ENCODE data around the gene ALPI. TPM values are rescaled to one million over a fixed set of nuclear protein-coding genes. Genes with fewer than 3 reads are reported as not detected.

Gene ALPI
- total RNA-seq, 1 experiment from 2014 or later = not detected

DNA sequence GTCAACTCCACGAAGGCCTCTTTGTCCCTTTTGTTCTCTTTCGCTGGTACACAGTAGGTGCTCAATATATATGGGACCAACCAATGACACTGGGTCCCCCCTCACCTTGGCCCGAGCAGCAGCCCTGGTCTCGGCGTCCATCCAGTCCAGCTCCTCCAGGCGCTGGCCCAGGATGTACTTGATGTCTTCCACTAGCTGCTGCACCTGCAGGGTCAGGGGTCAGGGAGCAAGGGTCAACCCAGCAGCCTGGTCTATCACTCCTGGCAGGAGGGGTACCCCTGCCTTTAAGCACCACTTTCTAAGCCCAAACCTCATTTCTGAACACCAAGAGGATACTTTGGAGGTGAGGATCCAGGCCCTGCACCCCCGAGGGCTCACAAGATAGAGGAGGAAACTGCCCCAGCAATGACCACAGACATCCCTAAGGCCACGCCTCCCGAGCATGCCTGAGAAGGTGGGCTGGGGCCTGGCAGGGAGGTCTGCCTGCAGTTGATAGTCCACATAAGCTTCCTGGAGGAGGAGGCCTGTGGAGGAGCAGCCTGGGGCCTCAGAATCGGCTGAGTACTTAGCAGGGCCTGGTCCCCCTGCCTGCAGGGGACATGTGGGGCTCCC, 27.5 kb downstream of the ALPI start:
- RAD21 ChIA-PET (ENCODE audit: low non-redundant PET in 1 of 2, low total read pairs in 2 of 2, uncharacterized antibody in 2 of 2, unreplicated experiment in 2 of 2) = no interaction called here
- H4K20me1 ChIP-seq (ENCODE audit: insufficient read depth) = no peaks in the 10 kb centered on the region
- no peak overlapping the region for H3K4me3 ChIP-seq (replicated peaks in 1 of 2; ENCODE audit: low read depth in 1 of 2, low read length in 2 of 2)
- H3K79me2 ChIP-seq (ENCODE audit: insufficient read depth, low read length) = no peaks in the 10 kb centered on the region
- H2AFZ ChIP-seq (ENCODE audit: low read depth, low read length, poor library complexity, severe bottlenecking) = no peak overlapping the region
- POLR2A ChIA-PET = no interaction called here
- H3K4me2 ChIP-seq (ENCODE audit: low read length) = no peak overlapping the region
- H3K9ac ChIP-seq (ENCODE audit: low read length) = no peak overlapping the region
- intact Hi-C loops (cut with micrococcal nuclease) = no loop called here
- H3K36me3 ChIP-seq (ENCODE audit: control insufficient read depth in 1 of 2, insufficient read depth in 2 of 2, low read length in 2 of 2) = no peaks in the 10 kb centered on the region
- BruUV-seq (replicated peaks) = no TSS peak
- CTCF ChIA-PET = no interaction called here
- no peaks in the 10 kb centered on the region for H3K4me1 ChIP-seq (ENCODE audit: control insufficient read depth in 1 of 2, insufficient read depth in 2 of 2, low read length in 2 of 2)
- H3K9me3 ChIP-seq (ENCODE audit: control insufficient read depth in 1 of 2, insufficient read depth in 1 of 2, low read depth in 1 of 2, low read length in 2 of 2) = no peaks in the 10 kb centered on the region
- no peak for TF ChIP-seq SRF (IDR thresholded peaks at IDR 0.05; ENCODE audit: low read depth)
- TF ChIP-seq EZH2phosphoT487 (IDR thresholded peaks at IDR 0.05; ENCODE audit: borderline replicate concordance) = no peak
- TF ChIP-seq CBX3 (IDR thresholded peaks at IDR 0.05; ENCODE audit: low read depth) = no peak
- TF ChIP-seq, protein P1, sequence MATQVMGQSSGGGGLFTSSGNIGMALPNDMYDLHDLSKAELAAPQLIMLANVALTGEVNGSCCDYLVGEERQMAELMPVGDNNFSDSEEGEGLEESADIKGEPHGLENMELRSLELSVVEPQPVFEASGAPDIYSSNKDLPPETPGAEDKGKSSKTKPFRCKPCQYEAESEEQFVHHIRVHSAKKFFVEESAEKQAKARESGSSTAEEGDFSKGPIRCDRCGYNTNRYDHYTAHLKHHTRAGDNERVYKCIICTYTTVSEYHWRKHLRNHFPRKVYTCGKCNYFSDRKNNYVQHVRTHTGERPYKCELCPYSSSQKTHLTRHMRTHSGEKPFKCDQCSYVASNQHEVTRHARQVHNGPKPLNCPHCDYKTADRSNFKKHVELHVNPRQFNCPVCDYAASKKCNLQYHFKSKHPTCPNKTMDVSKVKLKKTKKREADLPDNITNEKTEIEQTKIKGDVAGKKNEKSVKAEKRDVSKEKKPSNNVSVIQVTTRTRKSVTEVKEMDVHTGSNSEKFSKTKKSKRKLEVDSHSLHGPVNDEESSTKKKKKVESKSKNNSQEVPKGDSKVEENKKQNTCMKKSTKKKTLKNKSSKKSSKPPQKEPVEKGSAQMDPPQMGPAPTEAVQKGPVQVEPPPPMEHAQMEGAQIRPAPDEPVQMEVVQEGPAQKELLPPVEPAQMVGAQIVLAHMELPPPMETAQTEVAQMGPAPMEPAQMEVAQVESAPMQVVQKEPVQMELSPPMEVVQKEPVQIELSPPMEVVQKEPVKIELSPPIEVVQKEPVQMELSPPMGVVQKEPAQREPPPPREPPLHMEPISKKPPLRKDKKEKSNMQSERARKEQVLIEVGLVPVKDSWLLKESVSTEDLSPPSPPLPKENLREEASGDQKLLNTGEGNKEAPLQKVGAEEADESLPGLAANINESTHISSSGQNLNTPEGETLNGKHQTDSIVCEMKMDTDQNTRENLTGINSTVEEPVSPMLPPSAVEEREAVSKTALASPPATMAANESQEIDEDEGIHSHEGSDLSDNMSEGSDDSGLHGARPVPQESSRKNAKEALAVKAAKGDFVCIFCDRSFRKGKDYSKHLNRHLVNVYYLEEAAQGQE (IDR thresholded peaks at IDR 0.05; ENCODE audit: low read depth) = no peak
- TF ChIP-seq EZH2 (IDR thresholded peaks at IDR 0.05) = no peak
- TF ChIP-seq YY1 (IDR thresholded peaks at IDR 0.05; ENCODE audit: extremely low read depth, insufficient replicate concordance, low read depth, low read length) = no peak
- no peak for TF ChIP-seq POLR2A (IDR thresholded peaks at IDR 0.05; ENCODE audit: borderline replicate concordance, extremely low read depth, insufficient read depth, insufficient read length)
- no peak for TF ChIP-seq JUND (IDR thresholded peaks at IDR 0.05)
- TF ChIP-seq SP1 (IDR thresholded peaks at IDR 0.05; ENCODE audit: low read depth) = no peak
- TF ChIP-seq, protein P2, sequence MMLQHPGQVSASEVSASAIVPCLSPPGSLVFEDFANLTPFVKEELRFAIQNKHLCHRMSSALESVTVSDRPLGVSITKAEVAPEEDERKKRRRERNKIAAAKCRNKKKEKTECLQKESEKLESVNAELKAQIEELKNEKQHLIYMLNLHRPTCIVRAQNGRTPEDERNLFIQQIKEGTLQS (IDR thresholded peaks at IDR 0.05) = no peak
- TF ChIP-seq ZNF274 (IDR thresholded peaks at IDR 0.05; ENCODE audit: low read depth, low read length) = no peak
- TF ChIP-seq ZBTB33 (IDR thresholded peaks at IDR 0.05; ENCODE audit: extremely low read depth, insufficient replicate concordance, low read length) = no peak
- TF ChIP-seq ZFX (IDR thresholded peaks at IDR 0.05) = no peak
- no peaks in the 10 kb centered on the region for H3K27me3 ChIP-seq (ENCODE audit: insufficient read depth, low read length)
- DNase-seq (ENCODE audit: low read depth, low spot score) (no peak), ATAC-seq (no peak)
- H3K9me2 ChIP-seq (ENCODE audit: insufficient read depth) = no peaks in the 10 kb centered on the region
- H3K27ac ChIP-seq (ENCODE audit: low read depth, low read length) = no peak overlapping the region

All from HCT116 (cell line).